SU-DHL-6 (cell line): ENCODE data around the gene EFCAB6.

Source experiments
- H2AFZ ChIP-seq: fragments of 200-600 bp; sonication (generic); 2 replicates; pipeline ENCODE4 v1.6.1; 2014; ENCODE audit warnings: low read depth, mild to moderate bottlenecking, moderate library complexity, mixed read lengths, antibody characterized with exemption, low read length; ENCODE audit not compliant: severe bottlenecking
- H3F3A ChIP-seq: fragments of 200-600 bp; shearing (Covaris generic); 2 replicates; pipeline ENCODE4 v1.6.0; 2016; ENCODE audit warnings: antibody characterized with exemption, mild to moderate bottlenecking; ENCODE audit not compliant: insufficient read depth
- H3K27ac ChIP-seq: fragments of 200-600 bp; sonication (generic); 2 replicates; pipeline ENCODE4 v1.5.1; 2016; ENCODE audit warnings: low read depth, mild to moderate bottlenecking, low read length, moderate library complexity, mixed read lengths
- H3K27me3 ChIP-seq: fragments of 200-600 bp; sonication (generic), shearing (Covaris generic); 2 replicates; pipeline ENCODE4 v1.6.0; 2014; ENCODE audit warnings: mild to moderate bottlenecking, low read length
- H3K36me3 ChIP-seq: fragments of 200-600 bp; sonication (generic); 2 replicates; pipeline ENCODE4 v1.6.1; 2014; ENCODE audit warnings: mild to moderate bottlenecking, low read length, mixed read lengths
- H3K4me2 ChIP-seq: fragments of 300-600, 200-600 bp; shearing (Covaris generic), sonication (generic); 2 replicates; pipeline ENCODE4 v1.6.0; 2014; ENCODE audit warnings: low read length, low read depth, mild to moderate bottlenecking; ENCODE audit not compliant: poor library complexity, severe bottlenecking
- H3K4me3 ChIP-seq: fragments of 200-600 bp; sonication (generic); 2 replicates; pipeline ENCODE4 v1.5.1; 2014; ENCODE audit warnings: antibody characterized with exemption, low read length, mild to moderate bottlenecking, mixed read lengths; ENCODE audit not compliant: insufficient read depth, poor library complexity, severe bottlenecking
- H3K79me2 ChIP-seq: fragments of 200-600 bp; sonication (generic); 2 replicates; pipeline ENCODE4 v1.6.1; 2014; ENCODE audit warnings: mild to moderate bottlenecking, low read length, moderate library complexity; ENCODE audit not compliant: insufficient read depth
- H3K9ac ChIP-seq: fragments of 200-600 bp; sonication (generic); 2 replicates; pipeline ENCODE4 v1.7.0; 2014; ENCODE audit warnings: mild to moderate bottlenecking, low read length
- H3K9me2 ChIP-seq: fragments of 200-600 bp; sonication (generic); replicated peaks from 2 replicates; pipeline ENCODE4 v1.6.1; 2014; ENCODE audit warnings: low read length; ENCODE audit not compliant: insufficient read depth
- H3K9me3 ChIP-seq: fragments of 200-600 bp; sonication (generic); 2 replicates; pipeline ENCODE4 v1.6.1; 2014; ENCODE audit warnings: low read length, mixed read lengths; ENCODE audit not compliant: insufficient read depth
- H4K20me1 ChIP-seq: fragments of 200-600 bp; sonication (generic); 2 replicates; pipeline ENCODE4 v1.6.1; 2014; ENCODE audit warnings: low read depth, mild to moderate bottlenecking, antibody characterized with exemption, low read length, moderate library complexity, mixed read lengths
- EZH2phosphoT487 ChIP-seq: fragments of 200-600 bp; sonication (generic), shearing (Covaris generic); conservative IDR thresholded peaks from 2 replicates; pipeline ENCODE4 v1.6.1; 2018; ENCODE audit warnings: mild to moderate bottlenecking, antibody characterized with exemption, low read length, moderate library complexity, mixed read lengths
- TF ChIP-seq, protein P1 (sequence below): fragments of 200-600 bp; sonication (generic); IDR thresholded peaks from one replicate; pipeline ENCODE4 v1.5.1; 2017; ENCODE audit warnings: antibody characterized with exemption, mild to moderate bottlenecking, low read length, moderate library complexity; ENCODE audit not compliant: insufficient read depth, poor library complexity, severe bottlenecking

Gene EFCAB6

DNA sequence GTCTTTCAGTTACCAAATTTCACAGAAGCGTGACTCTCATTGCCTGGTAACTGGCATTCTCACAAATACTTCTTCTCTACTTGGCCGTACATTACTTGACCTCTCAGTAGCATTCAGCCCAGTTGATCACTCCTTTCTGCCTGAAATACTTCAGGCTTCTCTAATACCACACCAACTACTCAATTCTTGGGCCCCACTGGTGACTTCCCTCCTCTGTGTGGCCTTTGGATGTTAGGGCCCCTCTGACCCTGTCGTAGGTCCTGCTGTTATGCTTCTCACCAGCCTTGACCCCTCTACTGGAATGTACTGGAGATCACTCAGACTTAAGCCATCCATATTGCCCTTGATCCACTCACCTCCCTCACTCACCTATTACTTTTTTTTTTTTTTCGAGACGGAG lies 2.2 kb upstream of the EFCAB6 start:
- H3K9me2 ChIP-seq = no peaks in the 10 kb centered on the region
- no peak overlapping the region for H2AFZ ChIP-seq
- H3K9me3 ChIP-seq = no peaks in the 10 kb centered on the region
- no peak overlapping the region for H3K27ac ChIP-seq
- TF ChIP-seq, protein P1, sequence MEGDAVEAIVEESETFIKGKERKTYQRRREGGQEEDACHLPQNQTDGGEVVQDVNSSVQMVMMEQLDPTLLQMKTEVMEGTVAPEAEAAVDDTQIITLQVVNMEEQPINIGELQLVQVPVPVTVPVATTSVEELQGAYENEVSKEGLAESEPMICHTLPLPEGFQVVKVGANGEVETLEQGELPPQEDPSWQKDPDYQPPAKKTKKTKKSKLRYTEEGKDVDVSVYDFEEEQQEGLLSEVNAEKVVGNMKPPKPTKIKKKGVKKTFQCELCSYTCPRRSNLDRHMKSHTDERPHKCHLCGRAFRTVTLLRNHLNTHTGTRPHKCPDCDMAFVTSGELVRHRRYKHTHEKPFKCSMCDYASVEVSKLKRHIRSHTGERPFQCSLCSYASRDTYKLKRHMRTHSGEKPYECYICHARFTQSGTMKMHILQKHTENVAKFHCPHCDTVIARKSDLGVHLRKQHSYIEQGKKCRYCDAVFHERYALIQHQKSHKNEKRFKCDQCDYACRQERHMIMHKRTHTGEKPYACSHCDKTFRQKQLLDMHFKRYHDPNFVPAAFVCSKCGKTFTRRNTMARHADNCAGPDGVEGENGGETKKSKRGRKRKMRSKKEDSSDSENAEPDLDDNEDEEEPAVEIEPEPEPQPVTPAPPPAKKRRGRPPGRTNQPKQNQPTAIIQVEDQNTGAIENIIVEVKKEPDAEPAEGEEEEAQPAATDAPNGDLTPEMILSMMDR = no peak
- no peak for TF ChIP-seq EZH2phosphoT487
- no peak overlapping the region for H3K4me2 ChIP-seq
- H3K36me3 ChIP-seq = no peaks in the 10 kb centered on the region
- no peaks in the 10 kb centered on the region for H4K20me1 ChIP-seq
- H3K4me3 ChIP-seq = no peak overlapping the region
- no peaks in the 10 kb centered on the region for H3F3A ChIP-seq
- no peak overlapping the region for H3K9ac ChIP-seq
- no peaks in the 10 kb centered on the region for H3K27me3 ChIP-seq
- no peaks in the 10 kb centered on the region for H3K79me2 ChIP-seq

DNA sequence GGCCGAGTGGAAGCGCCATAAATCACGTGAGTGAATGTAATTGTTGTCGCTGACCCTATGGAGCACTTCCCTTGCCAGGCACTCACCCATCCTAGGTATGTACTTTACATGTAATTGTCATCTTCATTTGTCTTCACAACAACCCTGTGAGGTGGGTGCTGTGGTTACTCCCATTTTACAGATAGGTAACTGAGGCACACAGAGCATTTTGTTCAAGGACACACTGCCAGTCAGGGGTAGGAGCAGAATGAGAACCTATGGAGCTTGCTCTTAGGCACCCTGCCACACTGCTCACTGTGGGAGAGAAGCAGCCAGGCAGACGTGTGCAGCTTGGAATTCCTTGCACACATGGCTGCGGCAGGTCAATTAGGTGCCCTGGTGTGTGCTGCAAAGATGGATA lies 785 bp upstream of the EFCAB6 start:
- H3K36me3 ChIP-seq = no peaks in the 10 kb centered on the region
- no peaks in the 10 kb centered on the region for H3K9me3 ChIP-seq
- H3K27me3 ChIP-seq = no peaks in the 10 kb centered on the region
- H3K4me2 ChIP-seq = peak overlapping the region; percentile 58
- no peaks in the 10 kb centered on the region for H4K20me1 ChIP-seq
- peak overlapping the region; percentile 60 for H3K4me3 ChIP-seq
- H3K27ac ChIP-seq = no peak overlapping the region
- no peaks in the 10 kb centered on the region for H3K79me2 ChIP-seq
- H3F3A ChIP-seq = no peaks in the 10 kb centered on the region
- no peaks in the 10 kb centered on the region for H3K9me2 ChIP-seq
- TF ChIP-seq, protein P1 = no peak
- no peak for TF ChIP-seq EZH2phosphoT487
- H3K9ac ChIP-seq = peak overlapping the region; percentile 65
- peak overlapping the region; percentile 36 for H2AFZ ChIP-seq

DNA sequence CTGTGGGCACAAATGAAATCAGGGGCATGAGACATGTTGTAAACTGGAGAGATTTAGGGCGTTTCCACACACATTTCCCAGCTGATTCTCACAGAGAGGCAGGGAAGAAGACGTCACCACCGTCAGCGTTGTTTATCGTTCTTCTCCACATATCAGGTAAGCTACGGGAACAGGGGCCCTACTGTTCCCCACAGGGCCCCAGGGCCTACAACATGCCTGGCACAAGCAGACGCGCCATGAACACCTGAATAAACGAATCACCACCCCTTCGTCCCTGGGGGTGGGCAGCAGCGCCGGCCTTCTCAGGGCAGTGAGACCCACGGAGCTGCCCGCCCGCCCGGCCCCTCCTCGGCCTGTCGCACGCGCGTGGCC lies 342 bp downstream of the EFCAB6 start:
- H3K79me2 ChIP-seq = no peaks in the 10 kb centered on the region
- peak overlapping the region; percentile 58 for H3K4me2 ChIP-seq
- peak overlapping the region; percentile 36 for H2AFZ ChIP-seq
- no peaks in the 10 kb centered on the region for H3K9me3 ChIP-seq
- no peaks in the 10 kb centered on the region for H4K20me1 ChIP-seq
- H3K27ac ChIP-seq = no peak overlapping the region
- no peaks in the 10 kb centered on the region for H3K9me2 ChIP-seq
- H3K4me3 ChIP-seq = peak overlapping the region; percentile 60
- no peaks in the 10 kb centered on the region for H3K36me3 ChIP-seq
- TF ChIP-seq EZH2phosphoT487 = no peak
- TF ChIP-seq, protein P1 = no peak
- H3K9ac ChIP-seq = peak overlapping the region; percentile 65; the same call in 1 of the 2 replicates
- H3K27me3 ChIP-seq = no peaks in the 10 kb centered on the region
- H3F3A ChIP-seq = no peaks in the 10 kb centered on the region
